HG02798 (cell line): ENCODE data around the gene ZNF467.

Experiments used
- ATAC-seq: cut with Tn5 transposase; IDR thresholded peaks from one replicate; pipeline ENCODE4 v1.9.1; 2021; ENCODE audit warnings: mild to moderate bottlenecking; ENCODE audit not compliant: unreplicated experiment, poor library complexity

Gene ZNF467

DNA sequence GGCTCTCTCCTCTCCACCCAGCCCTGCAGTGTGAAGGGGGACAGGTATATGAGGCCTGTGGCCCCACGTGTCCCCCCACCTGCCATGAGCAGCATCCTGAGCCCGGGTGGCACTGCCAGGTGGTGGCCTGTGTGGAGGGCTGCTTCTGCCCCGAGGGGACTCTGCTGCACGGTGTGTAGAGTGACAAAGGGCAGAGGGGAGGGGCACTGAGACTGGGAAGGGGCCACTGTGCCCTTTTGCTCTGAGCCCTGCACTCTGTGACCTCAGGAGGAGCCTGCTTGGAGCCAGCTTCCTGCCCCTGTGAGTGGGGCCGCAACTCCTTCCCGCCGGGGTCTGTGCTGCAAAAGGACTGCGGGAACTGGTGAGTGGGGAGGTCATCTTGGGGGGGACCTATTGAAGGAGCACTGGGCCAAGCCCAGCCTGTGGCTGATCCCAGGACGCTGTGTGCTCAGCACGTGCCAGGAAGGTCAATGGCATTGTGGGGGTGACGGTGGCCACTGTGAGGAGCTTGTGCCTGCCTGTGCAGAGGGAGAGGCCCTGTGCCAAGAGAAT lies 15.0 kb upstream of the ZNF467 start:
- no peak for ATAC-seq

DNA sequence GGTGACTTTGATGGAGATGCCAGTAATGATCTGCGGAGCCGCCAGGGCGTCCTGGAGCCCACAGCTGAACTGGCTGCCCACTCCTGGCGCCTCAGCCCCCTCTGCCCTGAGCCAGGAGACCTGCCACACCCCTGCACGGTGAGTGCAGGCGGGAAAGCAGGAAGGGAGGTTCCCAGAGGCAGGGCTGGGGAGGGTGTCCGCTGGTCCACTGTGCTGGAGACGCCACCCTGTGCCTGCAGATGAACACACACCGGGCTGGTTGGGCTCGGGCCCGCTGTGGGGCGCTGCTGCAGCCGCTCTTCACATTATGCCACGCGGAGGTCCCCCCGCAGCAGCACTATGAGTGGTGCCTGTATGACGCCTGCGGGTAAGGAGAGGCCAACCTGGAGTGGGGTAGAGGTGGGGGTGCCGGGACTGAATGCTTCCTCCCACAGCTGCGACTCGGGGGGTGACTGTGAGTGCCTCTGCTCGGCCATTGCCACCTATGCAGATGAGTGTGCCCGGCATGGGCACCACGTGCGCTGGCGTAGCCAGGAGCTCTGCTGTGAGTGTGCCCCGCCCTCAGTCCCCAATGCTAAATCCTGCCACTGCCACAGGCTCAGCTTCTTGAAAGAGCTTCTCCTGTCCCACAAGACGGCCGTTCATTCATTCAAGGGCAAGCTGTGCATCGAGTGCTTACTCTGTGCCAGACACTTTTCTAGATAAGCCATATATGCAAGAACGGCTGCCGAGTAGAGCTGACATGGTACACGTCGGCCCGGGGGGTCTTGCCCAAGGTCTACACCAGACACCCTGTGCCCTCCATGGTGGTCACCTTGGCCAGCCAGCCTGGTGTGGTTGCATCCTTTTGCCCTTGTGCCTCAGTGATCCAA lies 14.3 kb upstream of the ZNF467 start:
- no peak for ATAC-seq

DNA sequence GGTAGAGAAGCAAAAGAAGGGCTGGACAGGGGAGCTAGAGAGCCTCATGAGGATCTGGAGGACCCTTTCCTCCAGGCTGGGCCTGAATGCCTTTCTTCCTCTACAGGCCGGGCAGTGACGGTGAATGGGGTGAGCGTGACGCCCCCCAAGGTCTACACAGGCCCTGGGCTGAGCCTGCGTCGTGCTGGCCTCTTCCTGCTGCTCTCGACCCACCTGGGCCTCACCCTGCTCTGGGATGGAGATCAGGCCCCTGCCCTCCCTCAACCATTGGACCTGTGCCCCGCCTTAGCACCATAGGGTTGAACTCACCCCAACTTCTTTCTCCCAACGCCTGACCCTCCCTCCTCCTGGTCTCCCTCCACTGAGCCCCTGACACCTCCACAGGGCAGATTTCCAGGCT lies 12.6 kb upstream of the ZNF467 start:
- ATAC-seq, result no peak

DNA sequence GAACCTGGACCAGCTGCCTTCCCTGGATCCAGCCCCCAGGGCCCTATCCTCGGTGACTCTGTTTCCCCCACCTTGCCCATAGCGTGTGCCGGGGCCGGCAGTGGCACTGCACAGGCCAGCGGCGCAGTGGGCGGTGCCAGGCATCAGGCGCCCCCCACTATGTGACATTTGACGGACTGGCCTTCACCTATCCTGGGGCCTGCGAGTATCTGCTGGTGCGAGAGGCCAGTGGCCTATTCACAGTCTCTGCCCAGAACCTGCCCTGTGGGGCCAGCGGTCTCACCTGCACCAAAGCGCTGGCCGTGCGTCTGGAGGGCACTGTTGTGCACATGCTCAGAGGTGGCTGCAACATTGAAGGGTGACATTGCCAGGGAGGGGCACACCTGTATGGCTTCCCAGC lies 12.0 kb upstream of the ZNF467 start:
- ATAC-seq, result no peak

DNA sequence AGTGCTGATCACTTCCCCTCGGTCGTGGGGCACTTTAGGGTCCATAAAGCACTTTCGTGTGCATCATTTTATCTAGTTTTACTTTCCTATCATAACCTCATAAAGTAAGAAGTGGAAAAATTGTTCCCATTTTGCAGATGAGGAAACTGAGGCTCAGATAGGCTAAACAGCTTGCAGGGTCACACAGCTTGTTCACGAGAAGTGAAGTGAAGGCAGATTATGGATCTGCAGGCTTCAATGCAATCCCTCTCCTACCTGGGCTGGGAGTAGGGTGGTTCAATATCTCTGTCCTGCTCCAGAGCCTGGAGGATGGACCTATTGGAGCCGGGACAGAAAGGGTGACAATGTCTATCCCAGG lies 10.8 kb upstream of the ZNF467 start:
- no peak for ATAC-seq

DNA sequence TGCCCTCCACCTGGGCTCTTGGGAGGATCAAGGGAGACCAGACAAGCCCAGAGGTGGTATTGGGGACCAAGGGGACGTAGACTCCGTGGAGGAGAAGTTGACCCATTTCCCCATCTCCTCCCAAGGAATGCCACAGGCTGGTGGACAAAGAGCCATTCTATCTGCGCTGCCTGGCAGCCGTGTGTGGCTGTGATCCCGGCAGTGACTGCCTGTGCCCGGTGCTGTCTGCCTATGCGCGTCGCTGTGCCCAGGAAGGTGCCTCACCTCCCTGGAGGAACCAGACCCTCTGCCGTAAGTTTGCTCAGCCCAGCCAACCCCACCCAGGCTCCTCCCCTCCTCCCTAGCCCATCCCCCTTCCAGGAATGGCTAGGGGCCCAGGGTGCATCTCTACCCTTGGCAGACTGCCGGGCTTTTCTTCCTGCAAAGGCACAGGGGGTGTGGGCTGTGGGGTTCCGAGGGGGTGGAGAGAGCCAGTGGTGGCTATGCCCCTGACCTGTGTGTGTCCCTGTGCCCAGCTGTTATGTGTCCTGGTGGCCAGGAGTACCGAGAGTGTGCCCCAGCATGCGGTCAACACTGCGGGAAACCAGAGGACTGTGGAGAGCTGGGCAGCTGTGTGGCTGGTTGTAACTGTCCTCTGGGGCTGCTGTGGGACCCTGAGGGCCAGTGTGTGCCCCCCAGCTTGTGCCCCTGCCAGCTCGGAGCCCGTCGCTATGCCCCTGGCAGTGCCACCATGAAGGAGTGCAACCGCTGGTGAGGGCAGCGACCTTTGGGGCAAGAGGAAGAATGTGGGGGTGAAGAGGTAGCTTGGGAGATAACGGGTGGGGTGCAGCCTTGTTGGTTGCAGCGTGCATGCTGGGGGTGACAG lies 10.2 kb upstream of the ZNF467 start:
- no peak for ATAC-seq

DNA sequence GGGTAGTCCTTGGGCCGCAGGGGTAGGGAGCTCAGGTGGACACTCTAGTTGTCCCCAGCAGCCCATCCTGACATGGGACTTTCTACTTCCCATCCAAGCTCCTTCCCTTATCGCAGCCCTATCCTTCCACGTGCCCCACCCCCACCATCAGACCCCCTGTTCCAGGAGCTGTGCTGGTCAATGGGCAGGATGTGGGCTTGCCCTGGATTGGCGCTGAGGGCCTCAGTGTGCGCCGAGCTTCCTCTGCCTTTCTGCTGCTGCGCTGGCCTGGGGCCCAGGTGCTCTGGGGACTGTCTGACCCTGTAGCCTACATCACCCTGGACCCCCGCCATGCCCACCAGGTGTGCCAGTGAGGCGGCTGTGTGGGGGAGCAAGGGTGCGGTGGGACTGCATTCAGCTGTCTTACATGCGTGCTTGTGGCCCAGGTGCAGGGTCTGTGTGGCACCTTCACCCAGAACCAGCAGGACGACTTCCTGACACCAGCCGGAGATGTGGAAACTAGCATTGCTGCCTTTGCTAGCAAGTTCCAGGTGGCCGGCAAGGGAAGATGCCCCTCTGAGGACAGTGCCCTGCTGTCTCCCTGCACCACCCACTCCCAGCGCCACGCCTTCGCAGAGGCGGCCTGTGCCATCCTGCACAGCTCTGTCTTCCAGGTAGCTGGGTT lies 9.4 kb upstream of the ZNF467 start:
- ATAC-seq, result no peak

DNA sequence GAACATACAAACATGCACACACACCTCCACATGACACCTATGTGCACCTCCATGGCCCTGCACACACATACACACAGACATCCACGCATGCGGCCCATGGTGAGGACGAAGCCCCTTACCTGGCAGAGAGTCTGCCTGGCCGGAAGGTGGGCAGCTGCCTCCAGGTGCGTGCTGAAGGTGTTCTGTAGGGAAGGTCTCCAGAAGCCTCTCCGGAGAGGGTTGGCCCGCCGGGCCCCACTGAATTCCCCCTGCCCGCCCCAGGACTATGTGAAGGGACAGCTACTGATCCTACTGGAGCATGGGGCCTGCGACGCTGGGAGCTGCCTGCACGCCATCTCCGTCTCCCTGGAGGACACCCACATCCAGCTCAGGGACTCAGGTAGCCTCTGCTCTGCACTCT lies 8.5 kb upstream of the ZNF467 start:
- no peak for ATAC-seq

DNA sequence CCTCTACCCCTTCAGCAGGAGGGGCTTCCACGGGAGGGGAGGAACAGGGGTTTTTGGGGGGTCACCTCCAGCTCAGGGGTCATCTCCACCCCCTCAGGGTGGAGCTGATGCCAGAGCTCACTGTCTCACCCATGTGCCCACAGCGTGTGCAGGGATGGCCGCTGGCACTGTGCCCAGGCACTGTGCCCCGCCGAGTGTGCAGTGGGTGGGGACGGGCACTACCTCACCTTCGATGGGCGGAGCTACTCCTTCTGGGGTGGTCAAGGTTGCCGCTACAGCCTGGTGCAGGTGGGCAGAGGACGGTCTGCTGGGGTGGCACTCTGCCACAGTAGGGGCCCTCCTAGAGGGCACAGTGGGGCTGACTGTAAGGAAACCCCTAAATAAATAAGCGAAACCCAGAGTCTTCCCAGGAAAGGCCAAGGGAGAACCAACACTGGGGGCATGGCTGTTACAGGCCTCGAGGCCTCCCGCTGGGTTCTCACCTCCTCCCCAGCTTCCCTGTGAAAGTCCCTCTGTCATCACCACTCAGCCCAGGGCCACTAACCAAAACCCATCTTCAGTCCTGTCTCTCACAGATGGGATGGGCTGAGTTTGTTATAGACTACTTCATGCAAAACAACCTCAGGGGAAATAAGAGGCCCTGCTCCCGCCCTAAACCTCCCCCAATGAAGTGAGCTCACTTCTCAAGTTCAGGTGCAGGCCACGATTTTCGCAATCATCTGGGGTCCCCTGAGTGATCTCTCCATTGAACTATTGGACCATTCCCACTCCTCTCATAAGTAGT lies 7.4 kb upstream of the ZNF467 start:
- no peak for ATAC-seq

DNA sequence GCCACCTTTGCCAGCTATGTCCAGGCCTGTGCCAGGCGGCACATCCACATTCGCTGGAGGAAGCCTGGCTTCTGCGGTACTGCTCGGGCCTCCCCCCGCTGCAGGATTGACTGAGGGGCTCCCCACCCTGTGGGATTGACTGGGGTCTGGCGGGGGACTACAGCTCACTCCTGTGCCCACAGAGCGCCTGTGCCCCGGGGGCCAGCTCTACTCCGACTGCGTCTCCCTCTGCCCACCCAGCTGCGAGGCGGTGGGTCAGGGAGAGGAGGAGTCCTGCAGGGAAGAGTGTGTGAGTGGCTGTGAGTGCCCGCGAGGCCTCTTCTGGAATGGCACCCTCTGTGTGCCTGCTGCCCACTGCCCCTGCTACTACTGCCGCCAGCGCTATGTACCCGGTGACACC lies 6.7 kb upstream of the ZNF467 start:
- no peak for ATAC-seq

DNA sequence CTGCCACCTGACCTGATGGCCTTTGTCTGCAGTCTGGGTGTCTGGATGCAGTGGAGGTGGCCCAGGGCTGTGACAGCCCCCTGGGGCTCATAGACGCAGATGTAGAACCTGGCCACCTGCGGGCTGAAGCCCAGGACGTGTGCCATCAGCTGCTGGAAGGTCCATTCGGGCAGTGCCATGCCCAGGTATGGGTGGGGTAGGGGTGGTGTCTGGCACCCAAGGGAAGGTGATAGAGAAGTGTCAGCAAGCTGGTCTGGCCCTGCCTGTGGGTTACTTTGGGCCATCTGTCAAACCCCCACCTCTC lies 6.1 kb upstream of the ZNF467 start:
- no peak for ATAC-seq

DNA sequence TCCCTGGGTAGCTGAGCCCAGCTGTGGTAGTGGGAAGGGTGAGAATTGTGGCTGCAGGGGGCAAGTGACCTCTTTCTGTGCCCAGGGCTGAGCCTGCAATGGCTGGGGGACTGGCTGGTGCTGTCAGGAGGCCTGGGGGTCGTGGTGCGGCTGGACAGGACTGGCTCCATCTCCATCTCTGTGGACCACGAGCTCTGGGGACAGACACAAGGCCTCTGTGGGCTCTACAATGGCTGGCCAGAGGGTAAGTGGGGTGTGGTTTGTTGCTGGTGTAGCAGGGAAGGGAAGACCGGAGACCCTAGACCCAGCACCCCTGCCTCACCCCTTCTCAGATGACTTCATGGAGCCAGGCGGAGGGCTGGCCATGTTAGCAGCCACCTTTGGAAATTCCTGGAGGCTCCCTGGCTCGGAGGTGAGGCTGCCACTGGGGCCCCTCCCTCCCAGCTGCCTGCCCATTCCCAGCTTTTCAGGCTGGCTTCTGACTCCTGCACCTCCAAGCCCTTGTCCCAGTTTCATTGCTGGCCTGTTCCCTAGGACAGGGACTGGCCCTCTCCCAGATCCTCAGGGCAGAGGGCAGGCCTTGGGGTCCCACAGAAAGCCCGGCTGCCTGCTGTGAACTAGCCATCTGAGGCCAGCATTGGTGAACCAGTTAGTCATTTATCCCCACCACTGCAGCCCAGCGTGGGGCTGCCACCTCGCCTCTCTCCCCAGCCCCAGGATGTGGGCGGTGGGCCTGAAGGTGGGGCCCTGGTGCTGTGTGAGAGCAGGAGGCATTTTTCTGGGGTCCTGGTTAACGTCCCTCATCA lies 5.5 kb upstream of the ZNF467 start:
- no peak for ATAC-seq

DNA sequence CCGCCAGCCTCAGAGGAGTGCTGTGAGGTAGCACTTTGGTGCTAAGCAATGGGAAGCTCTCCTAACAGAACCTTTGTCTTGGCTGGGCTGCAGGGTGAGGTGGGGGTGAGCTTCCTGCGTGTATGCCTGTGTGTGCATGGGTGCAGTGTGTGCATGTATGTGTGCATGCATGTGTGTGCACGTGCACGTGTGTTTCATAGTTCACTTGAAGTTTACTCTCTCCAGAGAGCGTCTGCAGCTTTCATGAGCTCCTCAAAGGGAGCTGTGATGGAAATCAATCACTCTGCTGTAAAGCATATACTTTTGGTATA lies 4.9 kb upstream of the ZNF467 start:
- ATAC-seq, result no peak

DNA sequence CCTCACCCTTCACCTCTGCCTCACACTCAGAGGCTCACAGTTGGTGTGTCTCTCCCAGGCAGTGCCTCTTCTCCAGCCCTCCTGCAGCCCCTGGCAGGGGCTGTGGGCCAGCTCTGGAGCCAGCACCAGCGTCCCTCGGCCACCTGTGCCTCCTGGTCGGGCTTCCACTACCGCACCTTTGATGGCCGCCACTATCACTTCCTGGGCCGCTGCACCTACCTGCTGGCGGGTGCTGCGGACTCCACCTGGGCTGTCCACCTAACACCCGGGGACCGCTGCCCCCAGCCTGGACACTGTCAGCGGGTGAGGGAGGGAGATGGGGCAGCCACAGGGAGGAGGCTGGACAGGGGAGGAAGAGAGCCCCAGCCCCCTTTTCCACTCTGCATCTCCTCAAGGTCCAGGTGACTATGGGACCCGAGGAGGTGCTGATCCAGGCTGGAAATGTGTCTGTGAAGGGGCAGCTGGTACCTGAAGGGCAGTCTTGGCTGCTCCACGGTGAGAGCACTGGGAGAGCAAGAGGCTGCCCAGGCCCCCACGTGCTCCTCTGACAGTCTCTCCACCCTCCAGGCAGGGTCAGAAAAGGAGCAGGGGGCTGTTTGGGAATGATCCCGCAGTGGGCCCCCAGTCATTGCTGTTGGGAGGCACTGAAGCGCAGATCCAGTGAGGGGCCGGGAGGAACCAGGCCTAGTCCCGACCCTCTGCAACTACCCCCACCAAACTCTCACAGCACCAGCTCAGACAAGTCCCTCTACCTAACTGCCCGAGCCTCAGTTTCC lies 4.4 kb upstream of the ZNF467 start:
- no peak for ATAC-seq

DNA sequence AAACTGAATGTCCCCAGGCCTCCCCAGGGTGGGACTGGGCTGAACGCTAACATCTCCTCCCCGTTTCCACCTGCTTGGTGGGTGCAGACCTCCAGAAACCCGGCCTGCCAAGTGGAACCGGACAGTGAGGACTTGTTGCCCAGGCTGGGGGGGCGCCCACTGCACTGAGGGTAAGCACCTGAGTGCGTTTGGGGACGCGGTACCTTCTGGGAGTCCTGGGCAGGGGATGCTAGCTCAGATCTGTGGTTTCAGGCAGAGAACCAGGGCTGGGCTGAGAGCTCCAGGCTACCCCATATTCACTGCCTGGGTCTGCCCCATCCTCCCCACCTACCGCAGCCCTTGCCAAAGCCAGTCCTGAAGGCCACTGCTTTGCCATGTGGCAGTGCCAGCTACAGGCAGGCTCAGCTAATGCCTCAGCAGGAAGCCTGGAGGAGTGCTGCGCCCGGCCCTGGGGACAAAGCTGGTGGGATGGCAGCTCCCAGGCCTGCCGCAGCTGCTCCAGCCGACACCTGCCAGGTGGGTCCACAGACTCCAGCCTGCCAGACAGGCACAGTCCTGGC lies 3.5 kb upstream of the ZNF467 start:
- no peak for ATAC-seq

DNA sequence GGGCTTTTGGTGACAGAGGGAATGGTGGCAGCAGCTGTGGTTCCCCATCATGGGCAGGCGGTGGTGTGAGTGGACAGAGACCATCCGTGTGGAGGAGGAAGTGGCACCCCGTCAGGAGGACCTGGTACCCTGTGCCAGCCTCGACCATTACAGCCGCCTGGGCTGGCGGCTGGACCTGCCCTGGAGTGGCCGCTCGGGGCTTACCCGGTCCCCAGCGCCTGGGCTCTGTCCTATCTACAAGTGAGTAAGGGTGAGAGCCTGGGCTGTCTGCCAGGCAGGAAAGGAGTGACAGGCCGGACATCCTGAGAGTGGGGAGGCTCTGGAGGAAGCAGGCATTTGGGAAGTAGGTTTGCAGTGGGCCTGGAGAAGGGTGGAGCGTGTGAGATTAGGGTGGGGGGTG lies 2.9 kb upstream of the ZNF467 start:
- no peak for ATAC-seq

DNA sequence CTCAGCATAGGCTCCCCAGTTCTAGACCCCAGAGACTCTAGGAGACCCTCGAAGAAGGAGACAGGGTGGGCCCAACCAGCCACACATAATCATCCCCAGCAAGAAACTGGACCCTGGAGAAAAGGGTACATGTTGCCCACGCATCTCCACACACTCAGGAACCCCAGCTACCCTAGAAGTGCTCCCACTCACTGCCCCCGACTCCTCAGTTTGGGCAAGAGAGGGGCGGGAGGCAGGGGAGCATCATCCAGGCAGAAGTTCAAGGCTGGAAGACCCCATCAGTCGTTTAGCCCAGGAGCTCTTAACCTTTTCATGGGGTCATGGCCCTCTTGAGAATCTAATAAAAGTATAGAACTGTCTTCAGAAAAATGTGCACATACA lies 1.8 kb upstream of the ZNF467 start:
- no peak for ATAC-seq
